HepG2 (cell line): ENCODE results near the gene SEC23IP. TPM values are rescaled to one million over a fixed set of nuclear protein-coding genes. Genes with fewer than 3 reads are reported as not detected.

ENCODE experiments used
- ADNP ChIP-seq: sonication (generic); formaldehyde crosslinking; IDR thresholded peaks from 2 replicates; pipeline ENCODE4 v1.4.0; 2020; ENCODE audit warnings: missing genetic modification reagents
- AGO1 ChIP-seq: fragments of 200-400 bp; formaldehyde crosslinking; IDR thresholded peaks from 2 replicates; pipeline ENCODE4 v1.6.1; 2017; ENCODE audit warnings: mild to moderate bottlenecking, low read depth, low read length, moderate library complexity; ENCODE audit not compliant: poor library complexity, severe bottlenecking
- CBX5 ChIP-seq: sonication (generic); formaldehyde crosslinking; IDR thresholded peaks from 2 replicates; pipeline ENCODE4 v1.4.0; 2020; ENCODE audit warnings: missing genetic modification reagents, borderline replicate concordance
- DR1 ChIP-seq: sonication (generic); formaldehyde crosslinking; IDR thresholded peaks from 2 replicates; pipeline ENCODE4 v1.8.0; 2021; ENCODE audit warnings: mild to moderate bottlenecking, missing genetic modification reagents, inconsistent platforms
- HMGXB3 ChIP-seq: sonication (generic); formaldehyde crosslinking; IDR thresholded peaks from 2 replicates; pipeline ENCODE4 v1.4.0; 2020; ENCODE audit warnings: missing genetic modification reagents, borderline replicate concordance
- IKZF5 ChIP-seq: IDR thresholded peaks from 2 replicates; pipeline ENCODE4 v1.6.1; 2018; ENCODE audit warnings: missing genetic modification reagents, mild to moderate bottlenecking, missing compliant biosample characterization
- MTF1 ChIP-seq: sonication (generic); formaldehyde crosslinking; IDR thresholded peaks from 2 replicates; pipeline ENCODE4 v1.5.0; 2020; ENCODE audit warnings: missing genetic modification reagents
- MYC ChIP-seq: sonication (generic); formaldehyde crosslinking; IDR thresholded peaks from 2 replicates; pipeline ENCODE4 v1.9.0; 2021; ENCODE audit warnings: missing genetic modification reagents, borderline replicate concordance
- PRMT3 ChIP-seq: sonication (generic); formaldehyde crosslinking; IDR thresholded peaks from 2 replicates; pipeline ENCODE4 v1.8.1; 2022; ENCODE audit warnings: low read depth, mild to moderate bottlenecking, moderate library complexity, missing genetic modification reagents, borderline replicate concordance
- RXRA ChIP-seq: sonication (generic); formaldehyde crosslinking; IDR thresholded peaks from 2 replicates; pipeline ENCODE4 v1.5.1; 2020; ENCODE audit warnings: missing genetic modification reagents
- SATB2 ChIP-seq: sonication (generic); formaldehyde crosslinking; IDR thresholded peaks from 2 replicates; pipeline ENCODE4 v1.5.0; 2020; ENCODE audit warnings: missing genetic modification reagents
- SIN3A ChIP-seq: IDR thresholded peaks from 2 replicates; pipeline ENCODE4 v1.6.1; 2011; ENCODE audit warnings: low read depth, mild to moderate bottlenecking, control low read depth, low read length, borderline replicate concordance
- THYN1 ChIP-seq: sonication (generic); formaldehyde crosslinking; IDR thresholded peaks from 2 replicates; pipeline ENCODE4 v1.8.1; 2023; ENCODE audit warnings: low read depth, mild to moderate bottlenecking, moderate library complexity, missing genetic modification reagents, borderline replicate concordance
- ZBTB39 ChIP-seq: sonication (generic); formaldehyde crosslinking; IDR thresholded peaks from 2 replicates; pipeline ENCODE4 v1.5.0; 2020; ENCODE audit warnings: missing genetic modification reagents
- ZNF572 ChIP-seq: sonication (generic); formaldehyde crosslinking; IDR thresholded peaks from 2 replicates; pipeline ENCODE4 v1.5.1; 2020; ENCODE audit warnings: mild to moderate bottlenecking, missing genetic modification reagents
- ZNF619 ChIP-seq: sonication (generic); formaldehyde crosslinking; IDR thresholded peaks from 2 replicates; pipeline ENCODE4 v1.4.0; 2020; ENCODE audit warnings: mild to moderate bottlenecking, missing genetic modification reagents
- ZNF652 ChIP-seq: IDR thresholded peaks from 2 replicates; pipeline ENCODE4 v1.6.1; 2016; ENCODE audit warnings: low read depth, borderline replicate concordance
- polyA plus RNA-seq, 8 experiments: library from polyadenylated mRNA; depleted of rRNA in 3 of 8; stranded (reverse) in 7 of 8; unstranded in 1 of 8; fragments of >200 nt; fragmentation: Illumina TruSeq in 4 of 8; extraction: Trizol in 4 of 8; gene quantifications; 2 replicates each; pipeline versions ENCODE4 v1.2.1 to v1.2.3, GENCODE V29; 2011 to 2016; ENCODE audit warnings: low read depth in 4 of 8, missing spikeins in 1 of 8, mixed read lengths in 1 of 8; ENCODE audit not compliant: insufficient read depth in 1 of 8
- total RNA-seq, 5 experiments: library from RNA; depleted of rRNA; stranded (reverse); fragments of >200 nt; fragmentation: Illumina TruSeq; extraction: Trizol; gene quantifications; 2 replicates each; pipeline ENCODE4 v1.2.3, GENCODE V29; 2016; ENCODE audit warnings: low read depth in 1 of 5
- TF ChIP-seq, protein P1 (sequence below): sonication (generic); formaldehyde crosslinking; IDR thresholded peaks from 2 replicates; pipeline ENCODE4 v1.4.0; 2020; ENCODE audit warnings: missing genetic modification reagents, mild to moderate bottlenecking, borderline replicate concordance

The SEC23IP gene
- total and polyA plus RNA-seq, 2 of the 13 experiments (the other 11 are each of a cell fraction or from before 2014, with no cell fraction given) = 32.3 to 57.7 TPM

- TF ChIP-seq, protein P1, sequence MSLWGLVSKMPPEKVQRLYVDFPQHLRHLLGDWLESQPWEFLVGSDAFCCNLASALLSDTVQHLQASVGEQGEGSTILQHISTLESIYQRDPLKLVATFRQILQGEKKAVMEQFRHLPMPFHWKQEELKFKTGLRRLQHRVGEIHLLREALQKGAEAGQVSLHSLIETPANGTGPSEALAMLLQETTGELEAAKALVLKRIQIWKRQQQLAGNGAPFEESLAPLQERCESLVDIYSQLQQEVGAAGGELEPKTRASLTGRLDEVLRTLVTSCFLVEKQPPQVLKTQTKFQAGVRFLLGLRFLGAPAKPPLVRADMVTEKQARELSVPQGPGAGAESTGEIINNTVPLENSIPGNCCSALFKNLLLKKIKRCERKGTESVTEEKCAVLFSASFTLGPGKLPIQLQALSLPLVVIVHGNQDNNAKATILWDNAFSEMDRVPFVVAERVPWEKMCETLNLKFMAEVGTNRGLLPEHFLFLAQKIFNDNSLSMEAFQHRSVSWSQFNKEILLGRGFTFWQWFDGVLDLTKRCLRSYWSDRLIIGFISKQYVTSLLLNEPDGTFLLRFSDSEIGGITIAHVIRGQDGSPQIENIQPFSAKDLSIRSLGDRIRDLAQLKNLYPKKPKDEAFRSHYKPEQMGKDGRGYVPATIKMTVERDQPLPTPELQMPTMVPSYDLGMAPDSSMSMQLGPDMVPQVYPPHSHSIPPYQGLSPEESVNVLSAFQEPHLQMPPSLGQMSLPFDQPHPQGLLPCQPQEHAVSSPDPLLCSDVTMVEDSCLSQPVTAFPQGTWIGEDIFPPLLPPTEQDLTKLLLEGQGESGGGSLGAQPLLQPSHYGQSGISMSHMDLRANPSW (CRISPR knock-in tag) = peak; percentile 60; the same call in 1 of the 2 replicates
- no peak for TF ChIP-seq PRMT3 (CRISPR knock-in tag)
- TF ChIP-seq SIN3A = peak; percentile 80; the same call in 1 of the 2 replicates
- TF ChIP-seq SATB2 (CRISPR knock-in tag) = peak; percentile 88
- no peak; the same call in 1 of the 2 replicates for TF ChIP-seq ZNF652 (CRISPR knock-in tag)
- TF ChIP-seq MTF1 (CRISPR knock-in tag) = no peak
- TF ChIP-seq ZBTB39 (CRISPR knock-in tag) = peak; percentile 81
- TF ChIP-seq ADNP (CRISPR knock-in tag) = no peak
- TF ChIP-seq IKZF5 (CRISPR knock-in tag) = peak; percentile 93
- peak; percentile 80 for TF ChIP-seq RXRA
- peak; percentile 70; the same call in 1 of the 2 replicates for TF ChIP-seq ZNF572 (CRISPR knock-in tag)
- TF ChIP-seq HMGXB3 (CRISPR knock-in tag) = peak; percentile 89
- TF ChIP-seq DR1 = peak; percentile 60; the same call in 1 of the 2 replicates
- no peak for TF ChIP-seq THYN1 (CRISPR knock-in tag)
- TF ChIP-seq MYC (CRISPR knock-in tag) = peak; percentile 96
- TF ChIP-seq AGO1 = no peak
- peak; percentile 86; the same call in 1 of the 2 replicates for TF ChIP-seq CBX5 (CRISPR knock-in tag)
- TF ChIP-seq ZNF619 (CRISPR knock-in tag) = peak; percentile 90
Measured at GRCh38 chr10:119892188-119893065, at the start of gene SEC23IP (continued).
